Brain microvascular endothelial cell (primary cell): ENCODE results near the gene DACH1.

Experiments used
- DNase-seq: peaks from one replicate; pipeline ENCODE4 v3.0.0-alpha.2; 2020
- H3K27ac ChIP-seq: fragments of 250-450 bp; sonication (Bioruptor Pico); 2 replicates; pipeline ENCODE4 v1.5.1; 2020; ENCODE audit warnings: mild to moderate bottlenecking, moderate library complexity
- H3K27me3 ChIP-seq: fragments of 250-450 bp; sonication (Bioruptor Pico); replicated peaks from 2 replicates; pipeline ENCODE4 v1.5.1; 2020; ENCODE audit warnings: mild to moderate bottlenecking
- H3K36me3 ChIP-seq: fragments of 250-450 bp; sonication (Bioruptor Pico); replicated peaks from 2 replicates; pipeline ENCODE4 v1.5.1; 2020; ENCODE audit warnings: mild to moderate bottlenecking
- H3K4me3 ChIP-seq: 2 replicates; pipeline ENCODE4 v1.5.1; 2011; ENCODE audit warnings: low read depth, mild to moderate bottlenecking, control low read depth, low read length, moderate library complexity
- in situ Hi-C: cut with HindIII; loops from 2 replicates; pipeline ENCODE4 v1.10.0; 2017; ENCODE audit warnings: low sequenced_read_pairs, low pct_ligation_motif_present
- TF ChIP-seq, protein P1 (sequence below): IDR thresholded peaks from 2 replicates; pipeline ENCODE4 v1.5.1; 2011; ENCODE audit warnings: low read depth, mild to moderate bottlenecking, moderate library complexity, low read length, control low read depth, inconsistent platforms; ENCODE audit errors: missing control alignments

Gene DACH1

DNA sequence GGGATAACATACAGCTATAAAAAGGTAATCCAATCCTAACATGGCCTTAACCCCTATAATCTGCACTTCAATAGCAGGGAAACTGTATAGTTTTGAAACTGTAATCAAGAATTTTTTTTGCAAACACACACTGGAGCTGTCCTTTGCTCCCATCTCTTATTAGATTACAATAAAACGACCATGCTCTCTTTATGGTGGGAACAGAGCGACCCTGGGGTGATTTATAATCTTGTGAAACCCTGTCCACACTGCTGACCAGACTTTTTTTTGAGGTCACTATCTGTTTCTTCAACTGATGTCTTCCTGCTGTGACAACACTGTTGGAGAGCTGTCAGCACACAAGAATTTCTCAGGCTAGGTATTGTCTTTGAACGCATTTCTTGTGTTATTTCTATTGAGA is 35.3 kb downstream of the DACH1 start:
- in situ Hi-C loops: no loop called here
- H3K27me3 ChIP-seq: no peaks in the 10 kb centered on the region

DNA sequence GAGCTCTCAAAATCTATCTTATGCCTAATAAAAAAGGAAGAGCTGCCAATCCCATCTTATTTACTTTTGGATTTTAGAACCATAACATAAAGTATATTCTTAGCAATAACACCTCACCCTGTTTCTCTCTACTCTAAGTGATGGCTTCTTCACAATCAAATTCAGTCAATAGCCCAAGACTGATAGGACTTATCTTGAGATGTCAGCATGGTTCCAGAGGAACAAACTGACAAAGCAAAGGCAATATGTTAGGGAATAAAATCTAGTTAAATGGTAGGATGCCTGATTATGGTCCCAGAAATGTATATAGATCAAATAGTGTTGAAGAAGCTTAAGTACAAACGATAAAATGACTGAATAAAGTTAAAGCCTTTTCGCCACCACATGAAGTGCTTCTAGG is 36.3 kb downstream of the DACH1 start:
- H3K36me3 ChIP-seq: no peaks in the 10 kb centered on the region
- in situ Hi-C loops: no loop called here
- DNase-seq: no peak
- no peak overlapping the region for H3K27ac ChIP-seq
- TF ChIP-seq, protein P1, sequence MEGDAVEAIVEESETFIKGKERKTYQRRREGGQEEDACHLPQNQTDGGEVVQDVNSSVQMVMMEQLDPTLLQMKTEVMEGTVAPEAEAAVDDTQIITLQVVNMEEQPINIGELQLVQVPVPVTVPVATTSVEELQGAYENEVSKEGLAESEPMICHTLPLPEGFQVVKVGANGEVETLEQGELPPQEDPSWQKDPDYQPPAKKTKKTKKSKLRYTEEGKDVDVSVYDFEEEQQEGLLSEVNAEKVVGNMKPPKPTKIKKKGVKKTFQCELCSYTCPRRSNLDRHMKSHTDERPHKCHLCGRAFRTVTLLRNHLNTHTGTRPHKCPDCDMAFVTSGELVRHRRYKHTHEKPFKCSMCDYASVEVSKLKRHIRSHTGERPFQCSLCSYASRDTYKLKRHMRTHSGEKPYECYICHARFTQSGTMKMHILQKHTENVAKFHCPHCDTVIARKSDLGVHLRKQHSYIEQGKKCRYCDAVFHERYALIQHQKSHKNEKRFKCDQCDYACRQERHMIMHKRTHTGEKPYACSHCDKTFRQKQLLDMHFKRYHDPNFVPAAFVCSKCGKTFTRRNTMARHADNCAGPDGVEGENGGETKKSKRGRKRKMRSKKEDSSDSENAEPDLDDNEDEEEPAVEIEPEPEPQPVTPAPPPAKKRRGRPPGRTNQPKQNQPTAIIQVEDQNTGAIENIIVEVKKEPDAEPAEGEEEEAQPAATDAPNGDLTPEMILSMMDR: no peak
- no peak overlapping the region for H3K4me3 ChIP-seq
- no peaks in the 10 kb centered on the region for H3K27me3 ChIP-seq

More for the DNA sequence above, 35.3 kb downstream of the DACH1 start:
- no peak overlapping the region for H3K27ac ChIP-seq
- TF ChIP-seq, protein P1: no peak
- no peak overlapping the region for H3K4me3 ChIP-seq
- DNase-seq: peak; percentile 9
- no peaks in the 10 kb centered on the region for H3K36me3 ChIP-seq

DNA sequence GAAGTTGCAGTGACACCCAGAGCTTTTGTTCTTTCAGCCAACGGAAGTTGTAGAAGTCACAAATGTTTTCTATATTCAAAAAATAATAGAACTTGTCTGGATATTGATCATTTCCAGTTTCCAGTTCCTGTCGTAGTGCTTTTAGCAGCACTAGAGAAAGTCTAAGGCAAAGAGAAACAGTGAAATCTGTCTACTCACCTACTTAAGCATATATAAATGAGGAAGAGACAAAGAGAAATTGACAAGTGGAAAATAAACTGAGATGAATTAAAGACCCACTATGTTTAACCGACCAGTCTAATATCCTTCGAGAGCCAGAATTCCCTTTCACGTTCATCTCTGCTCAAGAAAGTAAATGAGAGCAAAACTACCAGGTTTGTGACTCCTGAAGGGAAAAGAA is 36.7 kb downstream of the DACH1 start:
- Histone ChIP-seq H3K4me3 (no peak overlapping the region), H3K27ac (no peak overlapping the region), H3K36me3 (no peaks in the 10 kb centered on the region), H3K27me3 (no peaks in the 10 kb centered on the region)
- in situ Hi-C loops: no loop called here
- no peak for DNase-seq
- TF ChIP-seq, protein P1: no peak

DNA sequence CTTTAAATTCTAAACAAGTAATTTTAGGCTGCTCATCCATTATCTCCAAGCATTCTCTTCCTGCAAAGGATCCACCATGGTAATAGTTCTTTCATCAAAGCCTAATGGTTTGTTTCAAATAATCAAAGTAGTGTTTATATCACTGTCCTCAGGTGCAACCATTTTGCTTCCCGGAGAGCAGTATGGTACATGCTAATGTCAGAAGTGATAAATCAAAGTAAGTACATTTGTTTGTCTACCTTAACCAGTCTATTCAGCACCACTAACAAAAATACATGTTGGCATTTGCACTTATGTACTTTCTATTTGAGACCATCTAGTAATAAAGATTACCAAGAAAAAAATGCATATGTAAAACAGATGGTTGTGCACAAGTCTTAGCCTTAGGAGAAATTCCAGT is 37.5 kb downstream of the DACH1 start:
- TF ChIP-seq, protein P1: no peak
- in situ Hi-C loops: no loop called here
- Histone ChIP-seq H3K27ac (no peak overlapping the region), H3K27me3 (no peaks in the 10 kb centered on the region), H3K4me3 (no peak overlapping the region), H3K36me3 (no peaks in the 10 kb centered on the region)
- DNase-seq: no peak

DNA sequence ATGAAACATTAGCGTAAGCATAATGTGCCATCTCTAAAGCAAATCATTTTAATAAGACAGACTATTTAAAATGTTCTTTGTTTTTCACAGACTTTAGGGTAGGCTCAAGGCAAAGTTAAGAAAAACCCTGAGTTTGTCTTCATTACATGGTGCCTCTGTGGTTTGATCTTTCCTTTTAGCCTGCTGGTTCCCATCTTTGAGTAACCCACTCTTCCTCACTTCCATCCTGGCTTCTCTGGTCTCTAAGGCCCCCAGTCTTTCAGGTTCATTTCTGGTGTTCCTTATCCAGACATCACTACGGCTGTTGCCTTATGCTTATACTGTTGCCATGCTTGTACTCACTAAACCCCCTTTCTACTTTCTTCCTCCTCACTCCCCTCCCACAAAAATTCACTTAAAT is 38.4 kb downstream of the DACH1 start:
- in situ Hi-C loops: no loop called here
- no peak for DNase-seq
- no peak overlapping the region for H3K27ac ChIP-seq

DNA sequence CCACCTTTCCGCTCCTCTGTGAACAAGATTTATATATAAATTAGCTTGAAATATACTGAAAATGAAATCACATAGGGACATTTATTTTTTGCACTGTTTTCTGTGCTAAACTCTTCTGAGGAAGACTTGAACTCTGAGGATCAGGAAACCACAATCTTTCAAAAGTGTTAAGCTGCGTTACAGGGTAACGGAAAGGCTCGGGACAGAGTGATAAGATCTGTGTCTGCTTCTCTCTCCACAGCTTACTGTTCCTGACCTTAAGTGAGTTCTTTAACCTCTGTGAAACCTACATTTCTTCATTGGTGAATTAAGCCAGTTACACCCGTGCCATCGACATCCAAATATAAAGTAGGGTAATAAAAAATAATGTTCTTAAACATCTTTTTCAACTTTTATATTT is 38.9 kb downstream of the DACH1 start:
- Histone ChIP-seq H3K27me3 (no peaks in the 10 kb centered on the region), H3K4me3 (no peak overlapping the region), H3K27ac (no peak overlapping the region), H3K36me3 (no peaks in the 10 kb centered on the region)
- TF ChIP-seq, protein P1: no peak
- in situ Hi-C loops: no loop called here
- DNase-seq: no peak

More for the DNA sequence above, 38.4 kb downstream of the DACH1 start:
- TF ChIP-seq, protein P1: no peak
- Histone ChIP-seq H3K4me3 (no peak overlapping the region), H3K36me3 (no peaks in the 10 kb centered on the region), H3K27me3 (no peaks in the 10 kb centered on the region)
